Subcutaneous abdominal adipose tissue (tissue), 5 donors: ENCODE results near the gene PHC2.

ENCODE experiments used
- H3K27ac ChIP-seq: one replicate; pipeline ENCODE4 v1.7.0; 2013; ENCODE audit warnings: low read depth, mild to moderate bottlenecking, inconsistent platforms, low read length, moderate library complexity
- H3K27me3 ChIP-seq, 5 donors: one replicate each; pipeline ENCODE4 v1.7.0; 2013; ENCODE audit warnings: low read length in 5 of 5, inconsistent platforms in 1 of 5; ENCODE audit not compliant: control insufficient read depth in 5 of 5, insufficient read depth in 4 of 5
- H3K36me3 ChIP-seq, 5 donors: one replicate each; pipeline ENCODE4 v1.7.0; 2013; ENCODE audit warnings: low read length in 5 of 5; ENCODE audit not compliant: control insufficient read depth in 5 of 5, insufficient read depth in 5 of 5
- H3K4me1 ChIP-seq, 5 donors: one replicate each; pipeline ENCODE4 v1.7.0; 2013; ENCODE audit warnings: low read length in 5 of 5, mild to moderate bottlenecking in 3 of 5, moderate library complexity in 1 of 5; ENCODE audit not compliant: control insufficient read depth in 5 of 5, insufficient read depth in 5 of 5
- H3K4me3 ChIP-seq, 5 donors: one replicate each; pipeline ENCODE4 v1.7.0; 2013; ENCODE audit warnings: low read length in 5 of 5, low read depth in 1 of 5
- H3K9ac ChIP-seq, 5 donors: one replicate each; pipeline ENCODE4 v1.7.0; 2013; ENCODE audit warnings: low read length in 5 of 5, mild to moderate bottlenecking in 4 of 5, moderate library complexity in 3 of 5
- H3K9me3 ChIP-seq, 5 donors: one replicate each; pipeline ENCODE4 v1.7.0; 2013; ENCODE audit warnings: low read length in 5 of 5; ENCODE audit not compliant: control insufficient read depth in 5 of 5
- donor health status: healthy.
- donor health status: healthy.
- donor health status: healthy.
- donor health status: healthy.
- donor health status: healthy.

Gene PHC2

GRCh38 chr1:33367485-33368405 lies 63.1 kb downstream of the PHC2 start:
- no peak overlapping the region for H3K9ac ChIP-seq
- peaks cover 0 to 21% (median 5%) of the 10 kb centered on the region in 5 donors for H3K36me3 ChIP-seq
- H3K9me3 ChIP-seq = no peaks in the 10 kb centered on the region
- no peaks in the 10 kb centered on the region for H3K27me3 ChIP-seq
- no peak overlapping the region for H3K27ac ChIP-seq
- H3K4me3 ChIP-seq = no peak overlapping the region
- H3K4me1 ChIP-seq = peaks cover 2 to 40% (median 29%) of the 10 kb centered on the region in 5 donors

- no peak overlapping the region for H3K27ac ChIP-seq
- peaks cover 0 to 19% (median 5%) of the 10 kb centered on the region in 5 donors for H3K36me3 ChIP-seq
- H3K9ac ChIP-seq = no peak overlapping the region
- H3K4me3 ChIP-seq = no peak overlapping the region
- H3K27me3 ChIP-seq = no peaks in the 10 kb centered on the region
- no peaks in the 10 kb centered on the region for H3K9me3 ChIP-seq
- H3K4me1 ChIP-seq = peaks cover 2 to 47% (median 31%) of the 10 kb centered on the region in 5 donors
These were observed 64.0 kb downstream of the PHC2 start for GRCh38 chr1:33366762-33367484.

- Histone ChIP-seq H3K27me3 (no peaks in the 10 kb centered on the region), H3K9me3 (no peaks in the 10 kb centered on the region), H3K4me1 (peaks cover 4 to 58% (median 34%) of the 10 kb centered on the region in 5 donors), H3K36me3 (peaks cover 0 to 11% (median 0%) of the 10 kb centered on the region in 5 donors), H3K9ac (peak overlapping the region in 2 of 5 donors; percentile 0 to 23), H3K4me3 (no peak overlapping the region), H3K27ac (no peak overlapping the region)
These were observed 65.3 kb downstream of the PHC2 start for GRCh38 chr1:33365560-33365997.

GRCh38 chr1:33364565-33364918 lies 66.4 kb downstream of the PHC2 start:
- H3K27ac ChIP-seq = no peak overlapping the region
- H3K36me3 ChIP-seq = peaks cover 0 to 7% (median 0%) of the 10 kb centered on the region in 5 donors
- H3K4me1 ChIP-seq = peaks cover 4 to 58% (median 34%) of the 10 kb centered on the region in 5 donors
- no peak overlapping the region for H3K4me3 ChIP-seq
- H3K9ac ChIP-seq = peak overlapping the region in 1 of 5 donors; percentile 0
- H3K27me3 ChIP-seq = no peaks in the 10 kb centered on the region
- H3K9me3 ChIP-seq = no peaks in the 10 kb centered on the region

GRCh38 chr1:33363470-33363861 lies 67.4 kb downstream of the PHC2 start:
- Histone ChIP-seq H3K9ac (peak overlapping the region in 1 of 5 donors; percentile 17), H3K27ac (no peak overlapping the region), H3K36me3 (peaks cover 0 to 3% (median 0%) of the 10 kb centered on the region in 5 donors), H3K27me3 (no peaks in the 10 kb centered on the region), H3K9me3 (no peaks in the 10 kb centered on the region), H3K4me3 (no peak overlapping the region), H3K4me1 (peaks cover 4 to 58% (median 34%) of the 10 kb centered on the region in 5 donors)

GRCh38 chr1:33363021-33363420 lies 67.9 kb downstream of the PHC2 start:
- Histone ChIP-seq H3K27ac (no peak overlapping the region), H3K4me3 (no peak overlapping the region), H3K4me1 (peaks cover 4 to 58% (median 32%) of the 10 kb centered on the region in 5 donors), H3K9me3 (no peaks in the 10 kb centered on the region), H3K9ac (peak overlapping the region in 1 of 5 donors; percentile 17), H3K27me3 (no peaks in the 10 kb centered on the region), H3K36me3 (peaks cover 0 to 3% (median 0%) of the 10 kb centered on the region in 5 donors)

GRCh38 chr1:33361532-33362235 lies 69.2 kb downstream of the PHC2 start:
- peak overlapping the region; percentile 1 for H3K27ac ChIP-seq
- H3K4me1 ChIP-seq = peaks cover 2 to 50% (median 23%) of the 10 kb centered on the region in 5 donors
- peak overlapping the region in 1 of 5 donors; percentile 51 for H3K9ac ChIP-seq
- no peaks in the 10 kb centered on the region for H3K9me3 ChIP-seq
- peaks cover 0 to 6% (median 0%) of the 10 kb centered on the region in 5 donors for H3K36me3 ChIP-seq
- no peaks in the 10 kb centered on the region for H3K27me3 ChIP-seq
- H3K4me3 ChIP-seq = no peak overlapping the region

- Histone ChIP-seq H3K9ac (no peak overlapping the region), H3K9me3 (no peaks in the 10 kb centered on the region), H3K4me3 (no peak overlapping the region), H3K27me3 (no peaks in the 10 kb centered on the region), H3K4me1 (peaks cover 2 to 45% (median 17%) of the 10 kb centered on the region in 5 donors), H3K36me3 (peaks cover 0 to 6% (median 0%) of the 10 kb centered on the region in 5 donors), H3K27ac (no peak overlapping the region)
These were observed 70.5 kb downstream of the PHC2 start for GRCh38 chr1:33360367-33360766.

- Histone ChIP-seq H3K4me3 (no peak overlapping the region), H3K4me1 (peaks cover 2 to 40% (median 15%) of the 10 kb centered on the region in 5 donors), H3K27ac (no peak overlapping the region)
These were observed 71.0 kb downstream of the PHC2 start for GRCh38 chr1:33359931-33360330.

More at GRCh38 chr1:33359931-33360330, 71.0 kb downstream of the PHC2 start:
- H3K9ac ChIP-seq = no peak overlapping the region
- no peaks in the 10 kb centered on the region for H3K27me3 ChIP-seq
- peaks cover 0 to 6% (median 0%) of the 10 kb centered on the region in 5 donors for H3K36me3 ChIP-seq
- H3K9me3 ChIP-seq = no peaks in the 10 kb centered on the region
